Mesothelial cell of epicardium (in vitro differentiated cells): Measurements from ENCODE around the gene OR13C5. TPM values are rescaled to one million over a fixed set of nuclear protein-coding genes. Genes with fewer than 3 reads are reported as not detected.

ENCODE experiments used
- DNase-seq, 2 experiments: peaks; one replicate each; pipeline ENCODE4 v3.0.0; 2021; ENCODE audit warnings: low spot score in 2 of 2; ENCODE audit not compliant: unreplicated experiment in 2 of 2
- H3K27ac Mint-ChIP-seq: 2 replicates; pipeline ENCODE4 v1.8.0; 2021; ENCODE audit warnings: mixed read lengths
- H3K27me3 Mint-ChIP-seq: 2 replicates; pipeline ENCODE4 v1.8.0; 2021; ENCODE audit warnings: low read depth, mixed read lengths
- H3K36me3 Mint-ChIP-seq: 2 replicates; pipeline ENCODE4 v1.8.0; 2021; ENCODE audit warnings: mixed read lengths
- H3K4me1 Mint-ChIP-seq: 2 replicates; pipeline ENCODE4 v1.8.0; 2021; ENCODE audit warnings: mixed read lengths
- H3K4me3 Mint-ChIP-seq: 2 replicates; pipeline ENCODE4 v1.8.0; 2021; ENCODE audit warnings: mild to moderate bottlenecking, moderate library complexity, mixed read lengths
- H3K9me3 Mint-ChIP-seq: 2 replicates; pipeline ENCODE4 v1.8.0; 2021; ENCODE audit warnings: mixed read lengths
- CTCF ChIP-seq: fragments of 200-600 bp; sonication (generic); IDR thresholded peaks from one replicate; pipeline ENCODE4 v1.5.0; 2021; ENCODE audit warnings: antibody characterized with exemption; ENCODE audit not compliant: unreplicated experiment
- total RNA-seq: library from RNA; stranded (reverse); gene quantifications from 3 replicates; pipeline ENCODE4 v1.2.1, GENCODE V29; 2021

Gene OR13C5
- total RNA-seq, 1 donor from 2014 or later = not detected

- no peaks in the 10 kb centered on the region for H3K36me3 Mint-ChIP-seq
- no peak for DNase-seq
- H3K9me3 Mint-ChIP-seq = peaks cover 28% of the 10 kb centered on the region
- H3K27ac Mint-ChIP-seq = no peak within 1 kb of the TSS
- H3K27me3 Mint-ChIP-seq = no peaks in the 10 kb centered on the region
- H3K4me1 Mint-ChIP-seq = no peaks in the 10 kb centered on the region
- H3K4me3 Mint-ChIP-seq = no peak within 1 kb of the TSS
- TF ChIP-seq CTCF = no peak
These were observed 30.3 kb downstream of the OR13C5 start, which contains the start of gene OR13C8 for GRCh38 chr9:104568868-104569267. Gene OR13C8 (plus strand): TSS chr9:104569168. CDS start chr9:104569168, 0 bp downstream.

GRCh38 chr9:104564358-104564757 is 34.9 kb downstream of the OR13C5 start:
- H3K4me3 Mint-ChIP-seq = no peak overlapping the region
- TF ChIP-seq CTCF = no peak
- no peaks in the 10 kb centered on the region for H3K27me3 Mint-ChIP-seq
- H3K9me3 Mint-ChIP-seq = peaks cover 8% of the 10 kb centered on the region
- no peaks in the 10 kb centered on the region for H3K4me1 Mint-ChIP-seq
- no peaks in the 10 kb centered on the region for H3K36me3 Mint-ChIP-seq
- H3K27ac Mint-ChIP-seq = no peak overlapping the region
- DNase-seq = no peak

- H3K4me3 Mint-ChIP-seq = no peak overlapping the region
- H3K36me3 Mint-ChIP-seq = peaks cover 3% of the 10 kb centered on the region
- TF ChIP-seq CTCF = no peak
- no peak for DNase-seq
- no peak overlapping the region for H3K27ac Mint-ChIP-seq
- no peaks in the 10 kb centered on the region for H3K4me1 Mint-ChIP-seq
- peaks cover 33% of the 10 kb centered on the region for H3K9me3 Mint-ChIP-seq
- H3K27me3 Mint-ChIP-seq = no peaks in the 10 kb centered on the region
These were observed 42.2 kb downstream of the OR13C5 start for GRCh38 chr9:104556830-104557634.

- no peak for TF ChIP-seq CTCF
- Mint-ChIP-seq H3K9me3 (peaks cover 33% of the 10 kb centered on the region), H3K27ac (no peak overlapping the region), H3K36me3 (peaks cover 3% of the 10 kb centered on the region), H3K27me3 (no peaks in the 10 kb centered on the region), H3K4me3 (no peak overlapping the region), H3K4me1 (no peaks in the 10 kb centered on the region)
- no peak for DNase-seq
These were observed 43.7 kb downstream of the OR13C5 start for GRCh38 chr9:104555521-104555920.

GRCh38 chr9:104553261-104553660 is 46.0 kb downstream of the OR13C5 start:
- Mint-ChIP-seq H3K4me1 (no peaks in the 10 kb centered on the region), H3K27me3 (no peaks in the 10 kb centered on the region), H3K27ac (no peak overlapping the region), H3K36me3 (no peaks in the 10 kb centered on the region), H3K9me3 (peaks cover 18% of the 10 kb centered on the region), H3K4me3 (no peak overlapping the region)
- DNase-seq = no peak
- TF ChIP-seq CTCF = no peak

Other genes with a start within 250 kb of the OR13C5 start
- not detected in 3 replicates for gene OR13F1, start 95.2 kb downstream of the OR13C5 start, total RNA-seq
- not detected in 3 replicates for gene OR13C4, start 72.2 kb downstream of the OR13C5 start, total RNA-seq
- 0.24 TPM in 1 of 3 replicates, not detected in the others for gene OR13C3, start 62.6 kb downstream of the OR13C5 start, total RNA-seq
- gene OR13C8, start 30.2 kb downstream of the OR13C5 start, total RNA-seq = not detected in 3 replicates
- gene OR13C2, start 6.2 kb upstream of the OR13C5 start, total RNA-seq = not detected in 3 replicates
- not detected in 3 replicates for gene OR13C9, start 18.8 kb upstream of the OR13C5 start, total RNA-seq
- gene OR13D1, start 95.1 kb upstream of the OR13C5 start, total RNA-seq = not detected in 3 replicates
- 25.1 to 26.2 TPM (median 25.6 TPM) in 3 replicates for gene NIPSNAP3A, start 148.3 kb upstream of the OR13C5 start, total RNA-seq
- 9.2 to 10.1 TPM (median 9.9 TPM) in 3 replicates for gene NIPSNAP3B, start 164.7 kb upstream of the OR13C5 start, total RNA-seq